Right lobe of liver (tissue), 4 donors: ENCODE measurements around the gene LYL1.

ENCODE experiments used
- POLR2A ChIP-seq: fragments of 450-650 bp; IDR thresholded peaks from one replicate; pipeline ENCODE4 v1.6.1; 2017; ENCODE audit warnings: antibody characterized with exemption, mild to moderate bottlenecking
- TF ChIP-seq, protein P1 (sequence below), 4 donors: fragments of 200-600 bp in 3 of 4; fragments of 450-650 bp in 1 of 4; IDR thresholded peaks; one replicate each; pipeline versions ENCODE4 v1.5.1 to v1.8.0; 2016 to 2022; ENCODE audit warnings: antibody characterized with exemption in 4 of 4, mild to moderate bottlenecking in 2 of 4
- donor health status: DM: no; HTN: no; CAD: no.
- donor health status: DM: no; HTN: no; CAD: no.
- donor health status: DM: no; HTN: yes; CAD: no.

DNA sequence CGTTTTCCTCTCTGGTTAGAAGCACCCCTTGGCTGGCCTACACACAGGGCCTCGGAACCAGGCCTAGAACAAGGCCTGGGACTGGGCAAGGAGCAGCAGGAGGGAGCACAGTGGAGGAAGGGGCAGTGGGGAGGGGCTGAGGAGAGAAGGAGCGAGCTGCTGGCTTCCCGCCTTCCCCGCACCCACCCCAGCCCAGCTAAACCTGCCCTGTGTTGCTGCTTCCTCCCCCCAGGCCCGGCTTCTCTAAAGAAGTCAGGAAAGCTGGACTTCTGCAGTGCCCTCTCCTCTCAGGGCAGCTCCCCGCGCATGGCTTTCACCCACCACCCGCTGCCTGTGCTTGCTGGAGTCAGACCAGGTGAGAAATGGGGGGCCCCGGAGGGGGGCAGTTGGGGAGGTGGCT, 24.3 kb downstream of the LYL1 start:
- TF ChIP-seq, protein P1, sequence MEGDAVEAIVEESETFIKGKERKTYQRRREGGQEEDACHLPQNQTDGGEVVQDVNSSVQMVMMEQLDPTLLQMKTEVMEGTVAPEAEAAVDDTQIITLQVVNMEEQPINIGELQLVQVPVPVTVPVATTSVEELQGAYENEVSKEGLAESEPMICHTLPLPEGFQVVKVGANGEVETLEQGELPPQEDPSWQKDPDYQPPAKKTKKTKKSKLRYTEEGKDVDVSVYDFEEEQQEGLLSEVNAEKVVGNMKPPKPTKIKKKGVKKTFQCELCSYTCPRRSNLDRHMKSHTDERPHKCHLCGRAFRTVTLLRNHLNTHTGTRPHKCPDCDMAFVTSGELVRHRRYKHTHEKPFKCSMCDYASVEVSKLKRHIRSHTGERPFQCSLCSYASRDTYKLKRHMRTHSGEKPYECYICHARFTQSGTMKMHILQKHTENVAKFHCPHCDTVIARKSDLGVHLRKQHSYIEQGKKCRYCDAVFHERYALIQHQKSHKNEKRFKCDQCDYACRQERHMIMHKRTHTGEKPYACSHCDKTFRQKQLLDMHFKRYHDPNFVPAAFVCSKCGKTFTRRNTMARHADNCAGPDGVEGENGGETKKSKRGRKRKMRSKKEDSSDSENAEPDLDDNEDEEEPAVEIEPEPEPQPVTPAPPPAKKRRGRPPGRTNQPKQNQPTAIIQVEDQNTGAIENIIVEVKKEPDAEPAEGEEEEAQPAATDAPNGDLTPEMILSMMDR (IDR thresholded peaks at IDR 0.05), result no peak
- no peak for TF ChIP-seq POLR2A
